HG03175 (cell line): ENCODE results near the gene GRM1.

ENCODE experiments used
- ATAC-seq: cut with Tn5 transposase; IDR thresholded peaks from one replicate; pipeline ENCODE4 v1.9.1; 2021; ENCODE audit warnings: mild to moderate bottlenecking, moderate library complexity; ENCODE audit not compliant: unreplicated experiment

GRM1 gene

GRCh38 chr6:146434732-146435390, 406.0 kb downstream of the GRM1 start:
- ATAC-seq: no peak

GRCh38 chr6:146441907-146442306, 413.0 kb downstream of the GRM1 start:
- ATAC-seq: no peak

DNA sequence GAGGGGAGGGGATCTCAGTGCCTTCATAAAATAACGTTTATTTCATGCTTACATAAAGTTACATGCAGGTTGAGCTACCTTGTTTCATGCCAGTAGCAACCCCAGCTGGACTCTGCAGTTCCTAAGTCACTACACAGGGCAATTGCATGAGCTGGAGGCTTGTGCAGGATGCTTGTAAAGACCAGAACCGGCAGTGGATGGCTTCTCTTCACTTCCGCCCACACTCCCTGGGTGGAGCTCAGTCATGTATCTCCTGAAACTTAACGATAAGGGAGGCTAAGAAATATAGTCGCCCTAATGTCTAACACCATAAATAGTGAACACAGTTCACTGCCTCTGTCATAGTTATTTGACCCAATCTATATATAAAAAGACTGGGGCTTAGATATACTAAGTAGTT, 415.3 kb downstream of the GRM1 start:
- no peak for ATAC-seq

- no peak for ATAC-seq
Measured at GRCh38 chr6:146445233-146445632, 416.4 kb downstream of the GRM1 start.

DNA sequence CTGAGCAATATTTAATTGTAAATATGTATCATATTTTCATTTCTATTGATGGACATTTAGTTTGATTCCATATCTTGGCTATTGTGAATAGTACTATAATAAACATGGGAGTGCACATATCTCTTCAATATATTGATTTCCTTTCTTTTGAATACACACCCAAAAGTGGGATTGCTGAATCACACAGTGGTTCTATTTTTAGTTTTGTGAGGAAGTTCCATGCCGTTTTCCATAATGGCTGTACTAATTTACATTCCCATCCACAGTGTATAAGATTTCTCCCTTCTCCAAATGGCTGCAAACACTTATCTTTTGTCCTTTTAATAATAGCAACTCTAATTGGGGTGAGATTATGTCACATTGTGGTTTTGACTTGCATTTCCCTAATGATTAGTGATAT, 428.0 kb downstream of the GRM1 start:
- no peak for ATAC-seq

DNA sequence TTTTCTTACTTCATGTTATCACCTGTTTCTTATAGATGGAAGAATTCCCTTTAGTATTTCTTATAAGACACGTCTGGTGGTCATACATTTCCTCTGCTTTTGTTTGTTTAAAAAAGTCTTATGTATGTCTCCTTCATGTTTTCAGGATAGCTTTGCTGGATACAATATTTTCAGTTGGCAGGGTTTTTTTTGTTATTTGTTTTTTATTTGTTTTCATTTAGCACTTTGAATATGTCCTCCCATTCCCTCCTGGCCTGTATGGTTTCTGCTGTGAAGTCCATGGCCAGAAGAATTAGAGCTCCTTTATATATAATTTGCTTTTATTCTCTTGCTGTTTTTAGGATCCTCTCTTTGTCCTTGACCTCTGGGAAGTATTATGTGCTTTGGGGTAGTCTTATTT, 432.1 kb downstream of the GRM1 start:
- no peak for ATAC-seq

DNA sequence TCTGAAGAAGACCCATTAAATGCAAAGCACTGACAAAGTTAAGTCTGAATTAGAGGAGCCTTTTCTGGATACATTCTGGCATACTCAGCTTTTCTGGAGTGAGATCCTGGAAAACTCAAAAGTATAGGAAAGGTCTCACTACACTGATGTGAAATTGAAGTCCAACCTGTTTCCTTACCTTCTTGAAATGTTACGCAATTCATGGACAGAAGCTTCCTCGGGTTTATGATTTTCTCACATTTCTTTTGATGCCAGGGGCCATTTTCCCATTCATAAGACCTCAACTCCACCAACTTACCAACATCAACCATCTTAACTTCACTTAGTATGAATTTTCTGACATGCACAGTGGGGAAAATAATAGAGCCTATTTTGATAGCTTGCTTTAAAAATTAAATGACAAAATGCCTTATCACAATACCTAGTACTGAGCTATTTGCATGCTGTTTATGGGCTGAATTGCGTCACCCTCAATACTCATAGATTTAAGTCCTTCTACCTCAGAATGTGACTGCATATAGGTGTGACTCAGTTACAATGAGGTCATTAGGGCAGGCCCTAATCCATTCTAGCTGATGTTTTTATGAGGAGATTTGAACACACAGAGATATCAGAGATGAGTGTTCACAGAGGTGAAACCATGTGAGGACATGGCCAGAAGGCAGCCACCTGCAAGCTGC, 441.4 kb downstream of the GRM1 start:
- ATAC-seq: no peak

DNA sequence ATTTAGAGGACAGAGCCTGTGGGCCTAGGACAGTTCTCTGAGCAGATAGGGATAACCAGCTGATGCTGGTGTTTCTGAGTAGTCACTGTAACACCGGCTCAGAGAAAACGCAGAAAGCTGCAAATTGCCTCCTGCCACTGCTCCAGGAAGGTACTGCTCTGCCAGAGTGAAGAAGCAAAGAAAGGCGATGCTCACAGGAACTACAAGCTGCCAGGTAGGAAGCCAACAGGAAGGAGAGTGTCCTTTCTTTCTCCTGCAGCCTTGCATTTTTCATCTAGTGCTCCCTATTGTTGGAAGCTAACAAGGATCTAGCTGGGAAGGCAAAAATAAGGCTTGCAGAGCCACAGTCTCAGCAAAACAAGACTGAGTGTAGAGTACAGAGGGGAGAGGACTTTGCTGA, 444.1 kb downstream of the GRM1 start:
- ATAC-seq: no peak

DNA sequence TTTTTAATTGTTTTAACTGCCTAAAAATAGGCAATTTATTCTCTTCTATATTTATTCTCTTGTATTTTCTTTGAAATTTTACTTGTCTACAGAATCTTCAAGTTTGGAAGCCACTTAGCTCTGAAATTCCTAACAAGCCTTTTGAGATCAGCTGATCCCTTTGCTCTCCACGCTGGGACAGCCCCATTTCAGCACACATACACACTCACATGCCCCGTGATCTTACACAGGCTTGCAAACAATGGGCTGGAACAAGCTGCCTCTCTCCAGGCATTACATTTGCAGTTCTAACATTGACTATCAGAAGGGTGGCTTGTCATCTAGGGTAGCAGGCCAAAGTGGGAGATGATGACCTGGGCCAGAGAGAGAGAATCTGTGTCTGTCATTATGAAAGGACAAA, 452.7 kb downstream of the GRM1 start:
- ATAC-seq: no peak

DNA sequence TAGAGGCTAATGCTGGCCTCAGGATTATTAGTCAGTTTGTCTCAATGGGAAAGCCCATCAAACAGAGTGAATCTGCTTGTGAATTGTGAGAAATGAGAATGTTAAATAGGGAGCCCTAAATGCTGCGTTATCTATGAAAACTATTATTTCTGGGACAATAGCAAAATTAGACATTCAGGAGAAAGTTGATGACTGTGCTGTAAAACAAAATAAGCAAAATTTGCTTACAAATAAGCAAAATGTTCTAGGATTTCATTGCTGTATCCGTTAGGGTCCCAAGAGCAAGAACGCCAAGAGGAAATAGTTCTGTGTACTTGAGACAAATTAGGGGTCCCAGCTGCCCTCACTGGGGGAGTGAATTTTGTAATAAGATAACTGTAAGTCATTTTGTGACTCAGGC, 455.5 kb downstream of the GRM1 start:
- no peak for ATAC-seq
